HepG2 (cell line): ENCODE results near the gene HEXD. TPM values are rescaled to one million over a fixed set of nuclear protein-coding genes. Genes with fewer than 3 reads are reported as not detected.
"Not testable (repeated sequence)": the region's sequence is repeated elsewhere in the genome, so short reads cannot be mapped to it uniquely, and the experiment has no call there.

Source experiments
- ATAC-seq: fragments of 200-7000 bp; cut with Tn5 transposase; 3 replicates; pipeline ENCODE4 v1.9.1; 2020; ENCODE audit warnings: mild to moderate bottlenecking, moderate library complexity
- BruUV-seq: library from RNA; stranded (reverse); fragments of 400-500 nt; replicated peaks from 2 replicates; lab custom pipeline; 2021; lab: Mats Ljungman, UMichigan
- CTCF ChIA-PET: fragments of 300-600 bp; formaldehyde crosslinking; extraction: SDS; loops from one replicate; lab custom pipeline; 2021; ENCODE audit warnings: low total read pairs, inconsistent platforms, low intra/inter-chr PET ratio; lab: Yijun Ruan, JAX
- POLR2A ChIA-PET: fragments of 350-600 bp; sonication (Branson Sonifier 250); formaldehyde crosslinking; loops from one replicate; lab custom pipeline; 2020; ENCODE audit warnings: antibody characterized with exemption, inconsistent platforms; lab: Yijun Ruan, JAX
- DNase-seq: peaks from one replicate; pipeline ENCODE4 v3.0.0-alpha.2; 2015; ENCODE audit warnings: low spot score
- FAIRE-seq: peaks from 3 replicates; lab custom pipeline; 2011; peaks lifted over from hg19 to GRCh38; lab: Jason Lieb, UNC
- H2AFZ ChIP-seq: one replicate; pipeline ENCODE4 v1.6.1; 2011; ENCODE audit warnings: low read length, inconsistent platforms
- H3K27ac ChIP-seq: fragments of 300-600 bp; 3 replicates; pipeline ENCODE4 v1.8.0; 2011; ENCODE audit warnings: mixed run types, mild to moderate bottlenecking, mixed read lengths, low read length, inconsistent platforms; ENCODE audit not compliant: insufficient read depth; ENCODE audit errors: extremely low read length
- H3K27me3 ChIP-seq, 2 experiments: fragments of 200-600 bp in 1 of 2; 2 replicates in 1 of 2; 3 replicates in 1 of 2; pipeline versions ENCODE4 v1.6.0 to v1.8.0; 2011; ENCODE audit warnings: low read length in 2 of 2, mild to moderate bottlenecking in 2 of 2, moderate library complexity in 2 of 2, inconsistent platforms in 1 of 2; ENCODE audit not compliant: insufficient read depth in 2 of 2, control insufficient read depth in 1 of 2
- H3K36me3 ChIP-seq, 2 experiments: fragments of 200-600 bp in 1 of 2; replicated peaks in 1 of 2; 2 replicates in 1 of 2; 3 replicates in 1 of 2; pipeline versions ENCODE4 v1.5.1 to v1.8.0; 2011; ENCODE audit warnings: low read length in 2 of 2, inconsistent platforms in 1 of 2; ENCODE audit not compliant: insufficient read depth in 2 of 2, control insufficient read depth in 1 of 2
- H3K4me1 ChIP-seq: 2 replicates; pipeline ENCODE4 v1.5.1; 2012; ENCODE audit warnings: low read length, inconsistent platforms; ENCODE audit not compliant: insufficient read depth
- H3K4me2 ChIP-seq: 2 replicates; pipeline ENCODE4 v1.6.0; 2011; ENCODE audit warnings: low read depth, low read length, inconsistent platforms
- H3K4me3 ChIP-seq, 3 experiments: fragments of 200-600 bp in 1 of 3; sonication (generic), shearing (Covaris generic) in 1 of 3; replicated peaks in 1 of 3; 2 replicates each; pipeline ENCODE4 v1.5.1; 2011 to 2016; ENCODE audit warnings: low read length in 3 of 3, inconsistent platforms in 2 of 3, low read depth in 2 of 3, mild to moderate bottlenecking in 2 of 3, control low read depth in 1 of 3, mixed read lengths in 1 of 3; ENCODE audit not compliant: insufficient read depth in 1 of 3
- H3K79me2 ChIP-seq: one replicate; pipeline ENCODE4 v1.6.1; 2011; ENCODE audit warnings: low read length, inconsistent platforms; ENCODE audit not compliant: insufficient read depth
- H3K9ac ChIP-seq: 2 replicates; pipeline ENCODE4 v1.6.0; 2011; ENCODE audit warnings: mild to moderate bottlenecking, low read depth, low read length, inconsistent platforms; ENCODE audit not compliant: insufficient read depth
- H3K9me3 ChIP-seq: 2 replicates; pipeline ENCODE4 v1.5.1; 2012; ENCODE audit warnings: mild to moderate bottlenecking, low read length
- H4K20me1 ChIP-seq: 2 replicates; pipeline ENCODE4 v1.6.0; 2011; ENCODE audit warnings: inconsistent platforms, mild to moderate bottlenecking, low read length, moderate library complexity; ENCODE audit not compliant: insufficient read depth
- KIAA2018 ChIP-seq: sonication (generic); formaldehyde crosslinking; IDR thresholded peaks from 2 replicates; pipeline ENCODE4 v1.5.0; 2020; ENCODE audit warnings: mild to moderate bottlenecking, missing genetic modification reagents, borderline replicate concordance
- MTA1 ChIP-seq: sonication (generic); formaldehyde crosslinking; IDR thresholded peaks from 2 replicates; pipeline ENCODE4 v1.4.0; 2020; ENCODE audit warnings: missing genetic modification reagents, mild to moderate bottlenecking, borderline replicate concordance
- RFX3 ChIP-seq: IDR thresholded peaks from 2 replicates; pipeline ENCODE4 v1.6.1; 2016; ENCODE audit warnings: missing biosample characterization, missing genetic modification reagents
- ZBTB38 ChIP-seq: sonication (generic); formaldehyde crosslinking; IDR thresholded peaks from 2 replicates; pipeline ENCODE4 v1.5.1; 2020; ENCODE audit warnings: mild to moderate bottlenecking, missing genetic modification reagents
- ZNF441 ChIP-seq: sonication (generic); formaldehyde crosslinking; IDR thresholded peaks from 2 replicates; pipeline ENCODE4 v1.7.0; 2021; ENCODE audit warnings: missing genetic modification reagents, borderline replicate concordance
- ZNF546 ChIP-seq: sonication (generic); formaldehyde crosslinking; conservative IDR thresholded peaks from 2 replicates; pipeline ENCODE4 v1.8.1; 2023; ENCODE audit warnings: mild to moderate bottlenecking, missing genetic modification reagents
- ZNF687 ChIP-seq: sonication (generic); formaldehyde crosslinking; IDR thresholded peaks from 2 replicates; pipeline ENCODE4 v1.5.1; 2020; ENCODE audit warnings: mild to moderate bottlenecking, missing genetic modification reagents, moderate library complexity
- WGBS: methylation state at CpG from one replicate; pipeline ENCODE4 v1.1.6; 2017; ENCODE audit warnings: low lambda C conversion rate; 5-methylcytosine and 5-hydroxymethylcytosine counted together
- in situ Hi-C: cut with HindIII; loops from 2 replicates; pipeline ENCODE4 v1.10.0; 2017; ENCODE audit warnings: low pct_unique_long_range_greater_than_20kb; ENCODE audit not compliant: extremely low pct_ligation_motif_present
- intact Hi-C: fragments of 100-400 bp; cut with micrococcal nuclease; formaldehyde crosslinking; loops from one replicate; pipeline ENCODE4 v1.10.0; 2022; ENCODE audit not compliant: unreplicated experiment
- polyA plus RNA-seq, 8 experiments: library from polyadenylated mRNA; depleted of rRNA in 3 of 8; stranded (reverse) in 7 of 8; unstranded in 1 of 8; fragments of >200 nt; fragmentation: Illumina TruSeq in 4 of 8; extraction: Trizol in 4 of 8; gene quantifications; 2 replicates each; pipeline versions ENCODE4 v1.2.1 to v1.2.3, GENCODE V29; 2011 to 2016; ENCODE audit warnings: low read depth in 4 of 8, missing spikeins in 1 of 8, mixed read lengths in 1 of 8; ENCODE audit not compliant: insufficient read depth in 1 of 8
- total RNA-seq, 5 experiments: library from RNA; depleted of rRNA; stranded (reverse); fragments of >200 nt; fragmentation: Illumina TruSeq; extraction: Trizol; gene quantifications; 2 replicates each; pipeline ENCODE4 v1.2.3, GENCODE V29; 2016; ENCODE audit warnings: low read depth in 1 of 5

Gene HEXD
- total and polyA plus RNA-seq, 2 of the 13 experiments (the other 11 are each of a cell fraction or from before 2014, with no cell fraction given): 22.3 to 41.8 TPM

- TF ChIP-seq KIAA2018 (CRISPR knock-in tag): 0 out of 2 replicates have a peak, but pooled peaks have one; percentile 22
- TF ChIP-seq ZNF687 (CRISPR knock-in tag): peak; percentile 26
- TF ChIP-seq ZNF441: peak; percentile 16; the same call in 1 of the 2 replicates
- 0 out of 2 replicates have a peak, but pooled peaks have one; percentile 93 for TF ChIP-seq ZNF546 (CRISPR knock-in tag)
- TF ChIP-seq MTA1 (CRISPR knock-in tag): peak; percentile 72; the same call in 1 of the 2 replicates
- TF ChIP-seq RFX3 (CRISPR knock-in tag): peak; percentile 61
- TF ChIP-seq ZBTB38 (CRISPR knock-in tag): 0 out of 2 replicates have a peak, but pooled peaks have one; percentile 35
Observed at GRCh38 chr17:82458885-82459424, 40.8 kb downstream of the HEXD start (continued).

DNA sequence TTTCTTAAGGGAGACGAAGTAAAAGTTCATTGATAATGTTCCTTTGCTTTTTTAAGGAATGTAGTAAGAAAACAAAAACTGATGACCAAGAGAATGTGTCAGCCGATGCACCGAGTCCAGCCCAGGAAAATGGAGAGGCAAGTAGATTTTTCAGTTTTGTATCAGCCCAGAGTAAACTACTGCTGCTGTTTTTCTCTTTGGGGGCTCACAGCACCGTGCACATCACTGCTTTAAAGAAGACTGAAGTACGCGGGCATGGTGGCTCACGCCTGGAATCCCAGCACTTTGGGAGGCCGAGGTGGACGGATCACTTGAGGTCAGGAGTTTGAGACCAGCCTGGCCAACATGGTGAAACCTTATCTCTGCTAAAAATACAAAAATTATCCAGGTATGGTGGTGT lies 41.8 kb downstream of the HEXD start:
- Histone ChIP-seq H3K4me1 (peaks cover 56% of the 10 kb centered on the region), H3K4me2 (peak overlapping the region; percentile 99), H3K4me3 (peak overlapping the region in 1 of 3 experiments; percentile 99; a peak in 1 of 6 replicates), H3K36me3 (peaks cover 17 to 43% of the 10 kb centered on the region in 2 experiments), H3K79me2 (peaks cover 10% of the 10 kb centered on the region)
- in situ Hi-C loops, H3K27me3 ChIP-seq, H3K27ac ChIP-seq, H3K9me3 ChIP-seq, DNase-seq, ATAC-seq, BruUV-seq, H4K20me1 ChIP-seq, FAIRE-seq, CTCF ChIA-PET, H3K9ac ChIP-seq, H2AFZ ChIP-seq: not testable (repeated sequence)
- POLR2A ChIA-PET: interaction anchor here (1.5 kb wide), 1 partner anchor 34 kb away, joined by 5 read pairs; no protein-coding TSS in a partner anchor
- 94% methylated on average over 9 of the region's 9 CpGs for WGBS
- intact Hi-C loops: loop anchor here (2.0 kb wide), 1 partner anchor 95 kb away; no protein-coding TSS in a partner anchor
